ENCODE measurements around the gene C6.
"Not testable (repeated sequence)": the region's sequence is repeated elsewhere in the genome, so short reads cannot be mapped to it uniquely, and the experiment has no call there.

C6 gene

DNA sequence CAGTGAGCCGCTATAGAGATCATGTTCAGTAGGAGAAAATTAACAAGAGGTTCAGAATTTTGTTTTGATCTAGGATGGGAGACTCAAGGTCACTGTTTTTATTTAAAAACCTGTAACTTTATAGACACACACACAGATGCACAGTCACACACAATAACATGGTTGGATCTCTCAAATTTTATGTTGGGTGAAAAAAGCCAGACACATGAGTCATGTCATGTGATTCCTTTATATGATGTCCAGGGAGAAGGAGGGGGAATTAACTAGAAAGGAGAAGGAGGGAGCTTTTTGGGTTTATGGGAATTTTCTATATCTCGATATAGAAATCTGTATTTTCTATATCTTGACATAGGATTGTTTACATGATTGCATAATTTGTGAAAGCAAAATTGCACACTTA lies 17.1 kb downstream of the C6 start:
- no peak for DNase-seq

DNA sequence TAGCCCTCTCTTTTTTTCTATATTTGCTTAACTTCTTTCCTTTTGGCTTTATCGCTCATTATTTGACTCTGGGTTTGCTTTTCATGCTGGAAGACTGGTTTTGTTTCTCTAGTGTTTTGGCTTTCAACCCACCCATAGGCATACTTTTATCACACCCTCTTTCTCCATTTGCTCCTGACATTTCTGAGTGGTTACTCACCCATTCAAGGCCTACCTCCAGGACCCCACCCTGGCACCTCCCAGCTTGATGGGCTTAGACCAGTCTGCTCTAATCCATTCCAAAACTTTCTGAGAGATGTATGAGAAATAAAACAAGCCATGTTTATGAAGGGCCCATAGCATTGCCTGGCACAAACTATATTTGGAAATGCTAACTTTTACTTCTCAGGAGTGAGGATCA lies 18.1 kb downstream of the C6 start:
- no peak for DNase-seq

DNA sequence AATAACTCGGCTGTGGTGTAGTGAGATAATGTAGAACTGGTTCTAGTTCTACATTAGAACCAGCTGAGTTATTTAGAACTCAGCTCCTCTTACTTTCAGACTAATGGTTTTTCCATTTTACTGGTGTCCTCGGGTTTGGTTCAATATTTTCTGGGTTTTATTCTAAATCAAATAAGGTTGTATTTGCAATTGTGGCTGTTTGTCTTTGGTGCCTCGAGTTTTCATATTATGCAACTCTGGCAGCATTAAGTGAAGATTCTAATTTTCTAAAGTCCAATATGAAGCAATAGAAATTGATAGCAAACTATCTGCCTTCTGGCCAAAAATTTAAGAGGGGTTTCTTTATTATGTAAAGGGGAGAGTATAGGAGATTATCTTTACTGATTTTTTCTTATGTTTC lies 19.0 kb downstream of the C6 start:
- no peak for DNase-seq

DNA sequence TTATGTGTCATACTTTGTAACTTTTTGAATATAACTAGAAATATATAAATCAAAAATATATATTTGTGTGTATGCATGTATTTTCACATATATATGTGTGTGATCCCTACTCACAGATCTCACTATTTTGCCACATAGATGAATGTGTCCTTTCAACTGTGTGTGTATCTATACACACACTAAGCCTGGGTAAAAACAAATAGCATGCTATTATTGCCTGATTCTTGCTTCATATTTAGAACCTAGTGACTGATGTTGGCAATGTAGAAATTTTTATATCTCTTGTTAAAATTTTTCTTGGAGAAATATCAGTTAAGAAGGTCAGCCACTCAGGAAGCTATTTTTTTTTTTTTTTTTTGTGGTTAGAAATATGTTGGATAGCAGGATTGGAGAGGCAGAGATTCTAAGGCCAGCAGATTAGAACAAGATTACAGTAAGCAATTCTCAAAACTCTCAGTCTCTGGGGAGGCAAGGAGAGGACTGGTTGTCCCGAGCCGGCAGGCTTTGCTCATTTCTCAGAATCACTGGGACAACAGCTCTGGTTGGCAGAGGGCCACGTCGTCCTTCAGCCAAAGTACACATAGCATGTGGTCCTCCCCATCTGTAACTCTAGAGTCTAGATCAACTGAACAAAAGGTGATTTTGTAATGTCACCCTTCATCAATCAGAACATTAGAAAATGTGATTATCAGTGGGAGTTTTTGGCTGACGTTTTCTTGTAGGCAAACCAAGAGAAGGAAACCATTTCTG lies 19.7 kb downstream of the C6 start:
- DNase-seq: no peak

DNA sequence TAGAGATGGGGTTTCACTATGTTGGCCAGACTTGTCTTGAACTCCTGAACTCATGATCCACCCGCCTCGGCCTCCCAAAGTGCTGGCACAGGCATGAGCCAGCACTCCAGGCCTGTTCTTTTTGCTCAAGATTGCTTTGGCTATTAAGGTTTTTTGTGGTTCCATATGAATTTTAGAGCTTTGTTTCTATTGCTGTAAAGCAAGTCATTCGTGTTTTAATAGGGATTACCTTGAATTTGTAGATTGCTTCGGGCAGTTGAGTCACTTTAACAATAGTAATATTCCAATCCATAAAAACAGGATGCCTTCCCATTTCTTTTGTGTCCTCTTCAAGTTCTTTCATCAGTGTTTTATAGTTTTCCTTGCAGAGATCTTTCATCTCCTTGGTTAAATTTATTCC lies 22.1 kb downstream of the C6 start:
- DNase-seq: no peak

- DNase-seq: no peak
Measured at GRCh38 chr5:41186143-41186542, 27.2 kb downstream of the C6 start.

DNA sequence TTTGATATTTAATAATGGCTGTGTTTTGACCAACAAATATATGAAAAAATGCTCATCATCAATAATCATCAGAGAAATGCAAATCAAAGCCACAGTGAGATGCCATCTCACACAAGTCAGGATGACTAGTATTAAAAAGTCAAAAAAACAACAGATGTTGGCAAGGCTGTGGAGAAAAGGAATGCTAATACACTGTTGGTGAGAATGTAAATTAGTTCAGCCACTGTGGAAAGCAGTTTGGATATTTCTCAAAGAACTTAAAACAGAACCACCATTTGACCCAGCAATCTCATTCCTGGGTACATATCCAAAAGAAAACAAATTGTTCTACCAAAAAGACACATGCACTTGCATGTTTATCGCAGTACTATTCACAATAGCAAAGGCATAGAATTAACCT lies 30.0 kb downstream of the C6 start:
- not testable (repeated sequence) for DNase-seq

DNA sequence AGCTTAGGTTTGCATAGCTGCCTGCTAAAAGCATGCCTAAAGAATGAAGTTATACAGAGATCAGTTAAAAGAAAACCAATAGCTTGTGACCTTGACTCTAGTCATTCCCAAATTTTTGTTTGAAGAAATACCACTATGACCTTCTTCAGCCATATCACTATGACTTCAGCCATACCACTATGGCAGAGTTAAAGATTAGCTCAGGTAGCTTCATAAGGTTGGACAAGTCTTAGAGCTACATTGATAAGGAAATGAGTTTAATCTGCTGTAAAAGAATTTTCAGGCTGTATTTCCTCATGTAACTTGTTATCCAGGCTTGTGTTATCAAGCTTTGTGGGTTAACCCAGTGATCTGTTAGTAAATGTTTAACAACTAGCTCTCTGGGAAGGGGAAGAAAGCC lies 30.7 kb downstream of the C6 start:
- DNase-seq: no peak

- no peak for DNase-seq
Measured at GRCh38 chr5:41181691-41182564, 31.4 kb downstream of the C6 start.

GRCh38 chr5:41176952-41177351 lies 36.4 kb downstream of the C6 start:
- no peak for DNase-seq

DNA sequence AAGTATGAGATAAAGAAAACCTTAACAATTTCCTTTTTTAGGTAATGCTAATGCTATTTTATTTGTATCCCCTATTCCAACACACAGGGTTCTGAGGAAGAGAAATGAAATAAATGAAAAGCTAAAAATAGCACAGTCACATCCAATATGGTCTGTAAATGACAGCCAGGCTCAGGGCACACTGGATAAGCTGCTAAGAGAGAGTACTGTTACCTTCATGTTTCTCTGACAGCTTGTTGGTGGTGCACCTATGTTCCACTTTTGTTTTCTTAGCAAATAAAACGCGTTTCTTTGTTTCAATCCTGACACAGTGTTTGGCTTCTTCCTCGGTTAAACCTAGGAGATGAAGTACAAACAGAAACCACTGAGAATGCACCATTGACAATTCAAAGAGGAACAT lies 41.3 kb downstream of the C6 start:
- no peak for DNase-seq

- no peak for DNase-seq
Measured at GRCh38 chr5:41161271-41161670, 52.1 kb downstream of the C6 start.

DNA sequence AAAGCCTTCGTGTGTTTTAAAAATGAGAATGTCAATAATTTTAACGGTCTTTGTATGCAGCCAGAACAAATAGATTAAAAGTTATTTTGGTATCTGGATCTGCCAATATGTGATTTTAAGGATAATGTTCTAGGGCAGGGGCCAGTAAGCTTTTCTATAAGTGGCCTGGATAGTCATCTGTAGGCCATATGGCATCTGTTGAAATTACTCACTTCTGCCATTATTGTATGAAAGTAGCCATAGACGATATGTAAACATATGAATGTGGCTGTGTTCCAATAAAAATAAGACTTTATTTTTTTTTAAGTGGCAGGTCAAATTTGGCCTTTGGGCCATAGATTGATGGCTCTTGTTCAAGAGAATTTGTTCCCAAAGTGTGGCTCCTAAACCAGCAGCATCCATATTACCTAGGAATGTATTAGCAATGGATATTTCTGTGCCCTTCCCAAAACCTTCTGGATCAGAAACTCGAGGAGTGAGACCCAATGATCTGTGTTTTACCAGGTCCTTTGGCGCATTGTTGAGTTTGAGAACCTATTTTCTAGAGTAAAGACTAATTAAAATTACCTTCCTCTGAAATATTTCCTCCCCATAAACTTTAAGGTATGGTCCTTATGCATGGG lies 55.9 kb downstream of the C6 start:
- DNase-seq: no peak

GRCh38 chr5:41156739-41157138 lies 56.6 kb downstream of the C6 start:
- no peak for DNase-seq

GRCh38 chr5:41154491-41154890 lies 58.8 kb downstream of the C6 start:
- no peak for DNase-seq

DNA sequence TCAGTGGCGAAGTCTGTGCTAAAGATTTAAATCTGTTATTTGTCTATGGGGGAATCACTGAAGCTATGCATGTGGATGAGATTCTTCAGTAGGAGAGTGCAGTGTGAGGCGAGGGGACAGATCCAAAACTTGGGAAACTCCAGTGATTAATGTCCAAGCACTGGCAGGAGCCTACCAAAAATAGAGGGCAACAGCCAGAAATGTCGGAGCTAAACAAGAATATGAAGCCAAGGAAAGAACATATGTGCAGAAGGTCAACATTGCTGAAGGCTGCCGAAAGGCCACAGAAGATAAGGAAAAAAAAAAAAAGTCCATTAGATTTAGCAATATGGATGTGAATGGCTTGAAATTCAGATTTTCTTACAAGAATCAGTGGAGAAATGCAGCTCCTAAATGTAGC lies 61.8 kb downstream of the C6 start:
- DNase-seq: no peak

DNA sequence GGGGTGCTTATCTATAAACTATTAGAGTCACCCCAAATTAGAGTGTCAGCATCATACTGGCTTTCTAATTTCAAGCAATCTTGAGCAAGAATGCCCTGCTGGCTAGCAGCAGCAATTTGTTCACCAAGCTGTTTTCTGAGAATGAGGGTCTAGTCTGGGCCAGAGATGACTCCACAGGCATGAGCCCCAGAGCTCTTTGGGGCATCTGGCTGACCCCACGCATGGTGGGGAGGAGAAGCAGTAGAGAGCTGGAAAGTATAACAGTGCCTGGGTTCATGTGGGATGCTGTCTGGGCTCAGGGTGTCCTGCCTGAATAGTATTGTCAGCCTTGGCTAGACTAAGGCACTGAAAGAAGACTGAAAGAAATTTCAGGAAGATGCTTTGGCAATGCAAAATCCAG lies 64.9 kb downstream of the C6 start:
- no peak for DNase-seq

DNA sequence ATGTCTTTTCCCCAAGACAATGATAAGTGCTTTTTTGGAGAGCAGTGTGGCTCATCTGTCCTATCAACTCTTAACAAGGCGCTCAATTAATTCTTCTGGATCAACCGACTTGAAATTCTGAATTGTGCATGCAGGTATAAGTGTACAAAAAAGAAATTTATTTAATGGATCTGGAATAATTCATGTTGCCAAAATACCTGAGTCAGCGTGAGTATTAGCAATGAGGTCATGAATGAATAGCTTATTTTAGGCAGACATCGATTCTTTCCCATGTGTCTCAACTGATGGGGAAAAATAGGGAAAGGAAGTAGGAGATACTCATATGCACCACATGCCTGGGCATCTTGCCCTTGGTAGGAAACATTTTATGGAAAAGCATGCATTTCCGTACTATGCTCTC lies 68.0 kb downstream of the C6 start:
- no peak for DNase-seq

- no peak for DNase-seq
Measured at GRCh38 chr5:41143131-41143901, 70.0 kb downstream of the C6 start.

DNA sequence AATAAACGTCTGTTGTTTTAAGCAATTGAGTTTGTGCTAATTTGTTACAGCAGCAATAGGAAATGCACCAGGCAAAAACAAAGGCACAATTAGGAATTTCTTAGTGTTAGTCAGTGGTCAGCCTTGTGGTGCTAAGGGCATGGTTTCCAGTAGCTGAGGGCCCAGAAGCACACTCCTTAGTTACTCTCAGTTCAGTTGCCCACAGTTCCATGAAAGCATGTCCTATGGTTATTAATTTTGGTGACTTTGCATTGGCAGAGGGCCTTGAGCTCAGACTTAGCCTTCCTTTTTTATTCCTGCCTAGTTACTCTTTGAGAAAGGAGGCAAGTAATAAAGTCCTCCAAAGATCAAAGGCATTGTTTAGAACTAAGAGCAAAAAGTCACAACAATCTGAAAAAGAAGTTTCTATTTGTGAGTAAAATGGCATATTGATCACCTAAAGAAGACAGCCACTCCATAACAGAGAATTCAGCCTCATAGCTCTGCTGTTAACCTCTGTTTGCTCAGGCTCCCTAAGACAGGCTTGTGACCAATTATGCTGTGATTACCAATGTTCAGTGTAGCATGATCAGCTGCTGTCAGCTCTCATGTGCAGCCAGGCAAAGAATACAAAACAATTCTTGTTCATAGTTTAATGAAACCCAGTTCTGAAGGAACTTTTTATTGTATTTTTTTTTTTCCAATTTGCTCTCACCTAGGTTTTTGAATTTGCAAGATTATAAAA lies 85.2 kb downstream of the C6 start:
- no peak for DNase-seq

- no peak for DNase-seq
Measured at GRCh38 chr5:41122459-41122858, 90.9 kb downstream of the C6 start.

- DNase-seq: no peak
Measured at GRCh38 chr5:41120600-41120999, 92.7 kb downstream of the C6 start.

Data from central memory CD4-positive, alpha-beta T cell (primary cell).